ENCODE data around the gene DHRS7B. TPM values are rescaled to one million over a fixed set of nuclear protein-coding genes. Genes with fewer than 3 reads are reported as not detected.

Gene DHRS7B
- total and polyA plus RNA-seq, 2 of the 13 experiments (the other 11 are each of a cell fraction or from before 2014, with no cell fraction given), result 20.0 to 35.8 TPM

GRCh38 chr17:21186399-21187187 is 59.8 kb downstream of the DHRS7B start (continued):
- TF ChIP-seq ZNF512B (CRISPR knock-in tag; IDR thresholded peaks at IDR 0.05; ENCODE audit: borderline replicate concordance) (no peak), ZNF883 (CRISPR knock-in tag; IDR thresholded peaks at IDR 0.05; ENCODE audit: not compliant biosample characterization) (no peak), POGK (CRISPR knock-in tag; conservative IDR thresholded peaks at IDR 0.05) (no peak), ISX (CRISPR knock-in tag; conservative IDR thresholded peaks at IDR 0.05) (no peak), ZNF446 (CRISPR knock-in tag; IDR thresholded peaks at IDR 0.05) (no peak), DPF2 (CRISPR knock-in tag; IDR thresholded peaks at IDR 0.05; ENCODE audit: borderline replicate concordance, low read depth) (no peak), ZSCAN31 (CRISPR knock-in tag; IDR thresholded peaks at IDR 0.05; ENCODE audit: low read depth) (no peak)
- TF ChIP-seq, protein P1, sequence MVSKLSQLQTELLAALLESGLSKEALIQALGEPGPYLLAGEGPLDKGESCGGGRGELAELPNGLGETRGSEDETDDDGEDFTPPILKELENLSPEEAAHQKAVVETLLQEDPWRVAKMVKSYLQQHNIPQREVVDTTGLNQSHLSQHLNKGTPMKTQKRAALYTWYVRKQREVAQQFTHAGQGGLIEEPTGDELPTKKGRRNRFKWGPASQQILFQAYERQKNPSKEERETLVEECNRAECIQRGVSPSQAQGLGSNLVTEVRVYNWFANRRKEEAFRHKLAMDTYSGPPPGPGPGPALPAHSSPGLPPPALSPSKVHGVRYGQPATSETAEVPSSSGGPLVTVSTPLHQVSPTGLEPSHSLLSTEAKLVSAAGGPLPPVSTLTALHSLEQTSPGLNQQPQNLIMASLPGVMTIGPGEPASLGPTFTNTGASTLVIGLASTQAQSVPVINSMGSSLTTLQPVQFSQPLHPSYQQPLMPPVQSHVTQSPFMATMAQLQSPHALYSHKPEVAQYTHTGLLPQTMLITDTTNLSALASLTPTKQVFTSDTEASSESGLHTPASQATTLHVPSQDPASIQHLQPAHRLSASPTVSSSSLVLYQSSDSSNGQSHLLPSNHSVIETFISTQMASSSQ (IDR thresholded peaks at IDR 0.05; ENCODE audit: low read depth), result no peak
- TF ChIP-seq, protein P1 (CRISPR knock-in tag; IDR thresholded peaks at IDR 0.05; ENCODE audit: borderline replicate concordance), result no peak
